Central memory CD8-positive, alpha-beta T cell (primary cell): Measurements from ENCODE around the gene MYO10.

ENCODE experiments used
- ATAC-seq: fragments of 150-1000 bp; cut with Tn5 transposase; replicated peaks from 2 replicates; pipeline ENCODE4 v1.10.0; 2022; ENCODE audit warnings: mild to moderate bottlenecking, moderate FRiP score, moderate number of reproducible peaks; ENCODE audit not compliant: poor library complexity, severe bottlenecking; ENCODE audit errors: extremely low read depth
- DNase-seq, 2 donors: peaks; one replicate each; pipeline ENCODE4 v3.0.0; 2021; ENCODE audit warnings: low spot score in 2 of 2
- H3K27ac Mint-ChIP-seq: one replicate; pipeline ENCODE4 v1.8.0; 2022; ENCODE audit warnings: low read depth, mild to moderate bottlenecking, moderate library complexity, mixed read lengths
- H3K27me3 Mint-ChIP-seq: one replicate; pipeline ENCODE4 v1.8.0; 2022; ENCODE audit warnings: mixed read lengths
- H3K36me3 Mint-ChIP-seq: one replicate; pipeline ENCODE4 v1.8.0; 2022; ENCODE audit warnings: mild to moderate bottlenecking, moderate library complexity, mixed read lengths; ENCODE audit not compliant: insufficient read depth
- H3K4me1 Mint-ChIP-seq: one replicate; pipeline ENCODE4 v1.8.0; 2022; ENCODE audit warnings: mixed read lengths
- H3K4me3 Mint-ChIP-seq: one replicate; pipeline ENCODE4 v1.8.0; 2022; ENCODE audit warnings: mild to moderate bottlenecking, moderate library complexity, mixed read lengths
- H3K9me3 Mint-ChIP-seq: one replicate; pipeline ENCODE4 v1.8.0; 2022; ENCODE audit warnings: mixed read lengths

MYO10 gene

GRCh38 chr5:16870878-16871277 is 65.2 kb downstream of the MYO10 start:
- no peaks in the 10 kb centered on the region for H3K27me3 Mint-ChIP-seq
- H3K36me3 Mint-ChIP-seq, result no peaks in the 10 kb centered on the region
- no peak overlapping the region for H3K27ac Mint-ChIP-seq
- H3K4me3 Mint-ChIP-seq, result no peak overlapping the region
- DNase-seq (no peak), ATAC-seq (no peak)
- no peaks in the 10 kb centered on the region for H3K4me1 Mint-ChIP-seq
- peaks cover 5% of the 10 kb centered on the region for H3K9me3 Mint-ChIP-seq

GRCh38 chr5:16869821-16870796 is 66.0 kb downstream of the MYO10 start:
- Mint-ChIP-seq H3K27ac (no peak overlapping the region), H3K9me3 (peaks cover 5% of the 10 kb centered on the region), H3K27me3 (no peaks in the 10 kb centered on the region), H3K4me1 (no peaks in the 10 kb centered on the region), H3K4me3 (no peak overlapping the region), H3K36me3 (no peaks in the 10 kb centered on the region)
- DNase-seq (no peak), ATAC-seq (no peak)

- Mint-ChIP-seq H3K9me3 (no peaks in the 10 kb centered on the region), H3K4me3 (no peak overlapping the region), H3K36me3 (no peaks in the 10 kb centered on the region), H3K4me1 (no peaks in the 10 kb centered on the region), H3K27me3 (no peaks in the 10 kb centered on the region), H3K27ac (no peak overlapping the region)
- no peak for DNase-seq
- ATAC-seq, result no peak
Measured at GRCh38 chr5:16867577-16867953, 68.5 kb downstream of the MYO10 start.

- Mint-ChIP-seq H3K4me3 (no peak overlapping the region), H3K4me1 (no peaks in the 10 kb centered on the region), H3K9me3 (no peaks in the 10 kb centered on the region), H3K27me3 (no peaks in the 10 kb centered on the region), H3K36me3 (no peaks in the 10 kb centered on the region), H3K27ac (no peak overlapping the region)
- ATAC-seq, result no peak
- no peak for DNase-seq
Measured at GRCh38 chr5:16866795-16867576, 69.1 kb downstream of the MYO10 start.

- Mint-ChIP-seq H3K4me1 (no peaks in the 10 kb centered on the region), H3K27ac (no peak overlapping the region), H3K36me3 (no peaks in the 10 kb centered on the region), H3K9me3 (no peaks in the 10 kb centered on the region), H3K4me3 (no peak overlapping the region), H3K27me3 (no peaks in the 10 kb centered on the region)
- ATAC-seq, result no peak
- no peak for DNase-seq
Measured at GRCh38 chr5:16866273-16866672, 69.8 kb downstream of the MYO10 start.

GRCh38 chr5:16865151-16865550 is 70.9 kb downstream of the MYO10 start:
- H3K36me3 Mint-ChIP-seq, result no peaks in the 10 kb centered on the region
- no peaks in the 10 kb centered on the region for H3K27me3 Mint-ChIP-seq
- no peak overlapping the region for H3K4me3 Mint-ChIP-seq
- ATAC-seq (no peak), DNase-seq (no peak)
- H3K9me3 Mint-ChIP-seq, result peaks cover 5% of the 10 kb centered on the region
- H3K27ac Mint-ChIP-seq, result no peak overlapping the region
- no peaks in the 10 kb centered on the region for H3K4me1 Mint-ChIP-seq

- Mint-ChIP-seq H3K27me3 (no peaks in the 10 kb centered on the region), H3K27ac (no peak overlapping the region)
- ATAC-seq, result no peak
Measured at GRCh38 chr5:16864631-16865131, 71.4 kb downstream of the MYO10 start.

GRCh38 chr5:16863469-16863946 is 72.6 kb downstream of the MYO10 start:
- DNase-seq (no peak), ATAC-seq (no peak)
- Mint-ChIP-seq H3K9me3 (peaks cover 10% of the 10 kb centered on the region), H3K4me1 (no peaks in the 10 kb centered on the region), H3K27ac (no peak overlapping the region), H3K4me3 (no peak overlapping the region), H3K36me3 (no peaks in the 10 kb centered on the region), H3K27me3 (no peaks in the 10 kb centered on the region)

More at GRCh38 chr5:16864631-16865131, 71.4 kb downstream of the MYO10 start:
- no peak for DNase-seq
- Mint-ChIP-seq H3K4me3 (no peak overlapping the region), H3K36me3 (no peaks in the 10 kb centered on the region), H3K4me1 (no peaks in the 10 kb centered on the region), H3K9me3 (peaks cover 10% of the 10 kb centered on the region)

GRCh38 chr5:16862777-16863176 is 73.3 kb downstream of the MYO10 start:
- no peak overlapping the region for H3K27ac Mint-ChIP-seq
- no peak for DNase-seq

GRCh38 chr5:16859346-16859745 is 76.7 kb downstream of the MYO10 start:
- Mint-ChIP-seq H3K27me3 (no peaks in the 10 kb centered on the region), H3K27ac (no peak overlapping the region), H3K4me1 (no peaks in the 10 kb centered on the region), H3K36me3 (no peaks in the 10 kb centered on the region), H3K9me3 (peaks cover 10% of the 10 kb centered on the region), H3K4me3 (no peak overlapping the region)
- no peak for ATAC-seq
- no peak for DNase-seq

More at GRCh38 chr5:16862777-16863176, 73.3 kb downstream of the MYO10 start:
- Mint-ChIP-seq H3K4me3 (no peak overlapping the region), H3K36me3 (no peaks in the 10 kb centered on the region), H3K4me1 (no peaks in the 10 kb centered on the region), H3K9me3 (peaks cover 10% of the 10 kb centered on the region), H3K27me3 (no peaks in the 10 kb centered on the region)
- no peak for ATAC-seq

GRCh38 chr5:16858151-16858550 is 77.9 kb downstream of the MYO10 start:
- Mint-ChIP-seq H3K27ac (no peak overlapping the region), H3K27me3 (no peaks in the 10 kb centered on the region), H3K4me3 (no peak overlapping the region), H3K9me3 (peaks cover 10% of the 10 kb centered on the region), H3K36me3 (no peaks in the 10 kb centered on the region), H3K4me1 (no peaks in the 10 kb centered on the region)
- ATAC-seq, result no peak
- no peak for DNase-seq

- Mint-ChIP-seq H3K9me3 (peaks cover 10% of the 10 kb centered on the region), H3K27me3 (no peaks in the 10 kb centered on the region), H3K36me3 (no peaks in the 10 kb centered on the region), H3K4me3 (no peak overlapping the region), H3K27ac (no peak overlapping the region), H3K4me1 (no peaks in the 10 kb centered on the region)
- no peak for DNase-seq
- ATAC-seq, result no peak
Measured at GRCh38 chr5:16857635-16858034, 78.5 kb downstream of the MYO10 start.
